ENCODE measurements around the gene NCKAP5.

NCKAP5 gene

GRCh38 chr2:133432778-133433177 is 135.5 kb downstream of the NCKAP5 start:
- no peak for DNase-seq (ENCODE audit: low read depth in 1 of 2, low spot score in 1 of 2)
- no peak for TF ChIP-seq JUND (IDR thresholded peaks at IDR 0.05; ENCODE audit: low read depth)
- in situ Hi-C loops (cut with HindIII; ENCODE audit: low pct_unique_long_range_greater_than_20kb, low sequenced_read_pairs) = no loop called here

GRCh38 chr2:133431289-133431688 is 137.0 kb downstream of the NCKAP5 start:
- DNase-seq (ENCODE audit: low read depth in 1 of 2, low spot score in 1 of 2) = peak in 1 of 2 experiments; percentile 20
- in situ Hi-C loops (cut with HindIII; ENCODE audit: low pct_unique_long_range_greater_than_20kb, low sequenced_read_pairs) = no loop called here
- TF ChIP-seq JUND (IDR thresholded peaks at IDR 0.05; ENCODE audit: low read depth) = no peak

- DNase-seq (ENCODE audit: low read depth in 1 of 2, low spot score in 1 of 2) = no peak
- TF ChIP-seq JUND (IDR thresholded peaks at IDR 0.05; ENCODE audit: low read depth) = no peak
- in situ Hi-C loops (cut with HindIII; ENCODE audit: low pct_unique_long_range_greater_than_20kb, low sequenced_read_pairs) = no loop called here
These were observed 141.5 kb downstream of the NCKAP5 start for GRCh38 chr2:133426791-133427190.

- no peak for TF ChIP-seq JUND (IDR thresholded peaks at IDR 0.05; ENCODE audit: low read depth)
- DNase-seq (ENCODE audit: low read depth in 1 of 2, low spot score in 1 of 2) = no peak
- in situ Hi-C loops (cut with HindIII; ENCODE audit: low pct_unique_long_range_greater_than_20kb, low sequenced_read_pairs) = no loop called here
These were observed 142.7 kb downstream of the NCKAP5 start for GRCh38 chr2:133425612-133426011.

GRCh38 chr2:133424876-133425275 is 143.4 kb downstream of the NCKAP5 start:
- in situ Hi-C loops (cut with HindIII; ENCODE audit: low pct_unique_long_range_greater_than_20kb, low sequenced_read_pairs) = no loop called here
- DNase-seq (ENCODE audit: low read depth in 1 of 2, low spot score in 1 of 2) = no peak
- TF ChIP-seq JUND (IDR thresholded peaks at IDR 0.05; ENCODE audit: low read depth) = no peak

- TF ChIP-seq JUND (IDR thresholded peaks at IDR 0.05; ENCODE audit: low read depth) = no peak
- in situ Hi-C loops (cut with HindIII; ENCODE audit: low pct_unique_long_range_greater_than_20kb, low sequenced_read_pairs) = no loop called here
- DNase-seq (ENCODE audit: low read depth in 1 of 2, low spot score in 1 of 2) = no peak
These were observed 145.3 kb downstream of the NCKAP5 start for GRCh38 chr2:133422931-133423351.

GRCh38 chr2:133421516-133422324 is 146.5 kb downstream of the NCKAP5 start:
- DNase-seq (ENCODE audit: low read depth in 1 of 2, low spot score in 1 of 2) = peak in 1 of 2 experiments; percentile 33
- in situ Hi-C loops (cut with HindIII; ENCODE audit: low pct_unique_long_range_greater_than_20kb, low sequenced_read_pairs) = no loop called here
- no peak for TF ChIP-seq JUND (IDR thresholded peaks at IDR 0.05; ENCODE audit: low read depth)

GRCh38 chr2:133420788-133421187 is 147.5 kb downstream of the NCKAP5 start:
- DNase-seq (ENCODE audit: low read depth in 1 of 2, low spot score in 1 of 2) = no peak
- in situ Hi-C loops (cut with HindIII; ENCODE audit: low pct_unique_long_range_greater_than_20kb, low sequenced_read_pairs) = no loop called here
- no peak for TF ChIP-seq JUND (IDR thresholded peaks at IDR 0.05; ENCODE audit: low read depth)

- no peak for DNase-seq (ENCODE audit: low read depth in 1 of 2, low spot score in 1 of 2)
- in situ Hi-C loops (cut with HindIII; ENCODE audit: low pct_unique_long_range_greater_than_20kb, low sequenced_read_pairs) = no loop called here
- no peak for TF ChIP-seq JUND (IDR thresholded peaks at IDR 0.05; ENCODE audit: low read depth)
These were observed 149.6 kb downstream of the NCKAP5 start for GRCh38 chr2:133418671-133419070.

GRCh38 chr2:133418021-133418420 is 150.2 kb downstream of the NCKAP5 start:
- no peak for TF ChIP-seq JUND (IDR thresholded peaks at IDR 0.05; ENCODE audit: low read depth)
- in situ Hi-C loops (cut with HindIII; ENCODE audit: low pct_unique_long_range_greater_than_20kb, low sequenced_read_pairs) = no loop called here
- DNase-seq (ENCODE audit: low read depth in 1 of 2, low spot score in 1 of 2) = no peak

GRCh38 chr2:133417415-133417814 is 150.8 kb downstream of the NCKAP5 start:
- in situ Hi-C loops (cut with HindIII; ENCODE audit: low pct_unique_long_range_greater_than_20kb, low sequenced_read_pairs) = no loop called here
- no peak for DNase-seq (ENCODE audit: low read depth in 1 of 2, low spot score in 1 of 2)
- no peak for TF ChIP-seq JUND (IDR thresholded peaks at IDR 0.05; ENCODE audit: low read depth)

- in situ Hi-C loops (cut with HindIII; ENCODE audit: low pct_unique_long_range_greater_than_20kb, low sequenced_read_pairs) = no loop called here
- no peak for TF ChIP-seq JUND (IDR thresholded peaks at IDR 0.05; ENCODE audit: low read depth)
- DNase-seq (ENCODE audit: low read depth in 1 of 2, low spot score in 1 of 2) = no peak
These were observed 151.5 kb downstream of the NCKAP5 start for GRCh38 chr2:133416736-133417135.

- no peak for DNase-seq (ENCODE audit: low read depth in 1 of 2, low spot score in 1 of 2)
- TF ChIP-seq JUND (IDR thresholded peaks at IDR 0.05; ENCODE audit: low read depth) = no peak
- in situ Hi-C loops (cut with HindIII; ENCODE audit: low pct_unique_long_range_greater_than_20kb, low sequenced_read_pairs) = no loop called here
These were observed 152.1 kb downstream of the NCKAP5 start for GRCh38 chr2:133416146-133416545.
